ENCODE measurements around the gene BBLN.

DNA sequence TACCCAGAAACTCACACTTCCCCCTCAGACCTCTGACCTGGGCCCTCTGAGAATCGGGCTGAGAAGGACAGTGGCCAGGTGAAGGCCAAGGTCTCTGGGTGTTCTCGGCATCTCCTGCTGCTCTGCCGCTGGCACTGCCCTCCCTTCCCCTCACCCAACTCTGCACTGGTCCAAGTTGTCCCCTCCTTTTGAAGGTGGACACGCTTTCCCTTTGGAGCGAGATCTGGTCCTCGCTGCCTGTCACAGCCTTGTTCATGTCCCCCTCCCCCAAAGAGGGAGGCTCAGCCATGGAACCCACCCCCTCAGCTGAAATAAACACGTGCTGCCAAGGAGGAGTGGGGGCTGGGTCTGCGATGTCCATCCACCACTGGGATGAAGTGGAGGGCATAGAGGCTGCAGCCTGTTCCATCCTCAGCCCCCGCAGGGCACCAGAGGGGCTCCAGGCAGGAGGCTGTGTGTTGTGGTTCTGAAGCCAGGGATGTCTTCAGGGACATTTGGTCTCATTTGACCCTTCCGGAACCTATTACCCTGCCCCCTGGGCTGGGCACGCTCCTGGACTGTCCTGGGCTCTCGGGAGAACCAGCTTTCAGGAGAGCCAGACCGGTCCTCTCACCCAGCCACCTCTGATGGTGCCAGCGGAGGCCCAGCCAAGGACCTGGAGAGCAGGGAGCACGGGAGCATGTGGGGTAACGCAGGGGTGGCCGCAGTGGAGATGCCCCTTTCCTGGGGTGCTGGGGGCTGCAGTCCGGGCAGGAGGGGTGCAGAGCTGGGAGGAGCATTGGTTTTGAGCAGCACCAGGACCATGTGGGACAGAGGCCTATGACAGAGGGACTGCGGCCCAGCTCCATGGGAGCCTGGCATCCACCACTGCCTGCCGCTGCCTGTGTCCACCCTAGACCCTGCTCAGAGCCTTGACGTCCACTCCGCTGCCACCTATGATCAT is 15.6 kb upstream of the BBLN start:
- TF ChIP-seq, protein P1, sequence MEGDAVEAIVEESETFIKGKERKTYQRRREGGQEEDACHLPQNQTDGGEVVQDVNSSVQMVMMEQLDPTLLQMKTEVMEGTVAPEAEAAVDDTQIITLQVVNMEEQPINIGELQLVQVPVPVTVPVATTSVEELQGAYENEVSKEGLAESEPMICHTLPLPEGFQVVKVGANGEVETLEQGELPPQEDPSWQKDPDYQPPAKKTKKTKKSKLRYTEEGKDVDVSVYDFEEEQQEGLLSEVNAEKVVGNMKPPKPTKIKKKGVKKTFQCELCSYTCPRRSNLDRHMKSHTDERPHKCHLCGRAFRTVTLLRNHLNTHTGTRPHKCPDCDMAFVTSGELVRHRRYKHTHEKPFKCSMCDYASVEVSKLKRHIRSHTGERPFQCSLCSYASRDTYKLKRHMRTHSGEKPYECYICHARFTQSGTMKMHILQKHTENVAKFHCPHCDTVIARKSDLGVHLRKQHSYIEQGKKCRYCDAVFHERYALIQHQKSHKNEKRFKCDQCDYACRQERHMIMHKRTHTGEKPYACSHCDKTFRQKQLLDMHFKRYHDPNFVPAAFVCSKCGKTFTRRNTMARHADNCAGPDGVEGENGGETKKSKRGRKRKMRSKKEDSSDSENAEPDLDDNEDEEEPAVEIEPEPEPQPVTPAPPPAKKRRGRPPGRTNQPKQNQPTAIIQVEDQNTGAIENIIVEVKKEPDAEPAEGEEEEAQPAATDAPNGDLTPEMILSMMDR (conservative IDR thresholded peaks at IDR 0.05), result no peak
- no peak for TF ChIP-seq ZFX (IDR thresholded peaks at IDR 0.05)
